Measurements from ENCODE around the gene TRIL. TPM values are rescaled to one million over a fixed set of nuclear protein-coding genes. Genes with fewer than 3 reads are reported as not detected.

Gene TRIL
- polyA plus RNA-seq, 1 donor from 2014 or later = not detected

- H3K27me3 Mint-ChIP-seq = peaks cover 3% of the 10 kb centered on the region
- H3K9me3 Mint-ChIP-seq = no peaks in the 10 kb centered on the region
- H3K27ac Mint-ChIP-seq = no peak overlapping the region
- H3K4me3 Mint-ChIP-seq = no peak overlapping the region
- H3K4me1 Mint-ChIP-seq = no peaks in the 10 kb centered on the region
- no peaks in the 10 kb centered on the region for H3K36me3 Mint-ChIP-seq
Measured at GRCh38 chr7:28903730-28904577, 54.2 kb downstream of the TRIL start.

Other genes with a start within 250 kb of the TRIL start
- 1.6 TPM for gene CPVL, start 188.2 kb upstream of the TRIL start, polyA plus RNA-seq
- gene CHN2, start 236.4 kb upstream of the TRIL start, polyA plus RNA-seq = 3.0 TPM

Data from IgD-negative memory B cell (primary cell).